CD4-positive, alpha-beta T cell (primary cell): ENCODE measurements around the gene MYBPH. TPM values are rescaled to one million over a fixed set of nuclear protein-coding genes. Genes with fewer than 3 reads are reported as not detected.

Experiments
- ATAC-seq: fragments of 200-7000 bp; cut with Tn5 transposase; one replicate; pipeline ENCODE4 v1.10.0; 2022; ENCODE audit warnings: mild to moderate bottlenecking; ENCODE audit not compliant: poor library complexity
- CTCF ChIA-PET: fragments of 350-600 bp; sonication (Branson Sonifier 250); formaldehyde crosslinking; loops from one replicate; lab custom pipeline; 2021; ENCODE audit warnings: antibody characterized with exemption, inconsistent platforms; lab: Charles Lee
- POLR2A ChIA-PET: fragments of 350-600 bp; sonication (Branson Sonifier 250); formaldehyde crosslinking; loops from one replicate; lab custom pipeline; 2021; ENCODE audit warnings: antibody characterized with exemption, inconsistent platforms; lab: Charles Lee
- DNase-seq, 14 experiments: peaks; one replicate each; pipeline ENCODE4 v3.0.0-alpha.2; 2013 to 2020; ENCODE audit warnings: mixed read lengths in 2 of 14
- H3K27ac ChIP-seq, 2 donors: one replicate each; pipeline versions ENCODE4 v1.5.1 to v1.7.0; 2013; ENCODE audit warnings: low read length in 2 of 2, low read depth in 1 of 2, mild to moderate bottlenecking in 1 of 2
- H3K27me3 ChIP-seq, 2 experiments: 1 replicate in 1 of 2; 2 replicates in 1 of 2; pipeline versions ENCODE4 v1.6.1 to v1.7.0; 2013; ENCODE audit warnings: low read length in 2 of 2, control low read depth in 1 of 2, mild to moderate bottlenecking in 1 of 2, moderate library complexity in 1 of 2; ENCODE audit not compliant: insufficient read depth in 2 of 2, control insufficient read depth in 1 of 2
- H3K36me3 ChIP-seq: one replicate; pipeline ENCODE4 v1.6.1; 2013; ENCODE audit warnings: low read length, control low read depth; ENCODE audit not compliant: insufficient read depth
- H3K4me1 ChIP-seq: one replicate; pipeline ENCODE4 v1.6.1; 2013; ENCODE audit warnings: low read length, control low read depth; ENCODE audit not compliant: insufficient read depth
- H3K4me3 ChIP-seq: one replicate; pipeline ENCODE4 v1.5.1; 2013; ENCODE audit warnings: mild to moderate bottlenecking, low read length, moderate library complexity
- H3K9me3 ChIP-seq, 2 experiments: 1 replicate in 1 of 2; 2 replicates in 1 of 2; pipeline versions ENCODE4 v1.6.1 to v1.7.0; 2013; ENCODE audit warnings: low read length in 2 of 2, mild to moderate bottlenecking in 2 of 2, control low read depth in 1 of 2, moderate library complexity in 1 of 2; ENCODE audit not compliant: control insufficient read depth in 1 of 2, insufficient read depth in 1 of 2
- H3K27ac Mint-ChIP-seq: one replicate; pipeline ENCODE4 v1.8.0; 2020; ENCODE audit warnings: mixed read lengths
- H3K27me3 Mint-ChIP-seq: one replicate; pipeline ENCODE4 v1.8.0; 2021; ENCODE audit warnings: mixed read lengths
- H3K36me3 Mint-ChIP-seq: one replicate; pipeline ENCODE4 v1.8.0; 2021; ENCODE audit warnings: low read depth, mixed read lengths
- H3K4me1 Mint-ChIP-seq: one replicate; pipeline ENCODE4 v1.8.0; 2021; ENCODE audit warnings: low read depth, mixed read lengths
- H3K4me3 Mint-ChIP-seq: one replicate; pipeline ENCODE4 v1.8.0; 2020; ENCODE audit warnings: mild to moderate bottlenecking, mixed read lengths
- H3K9me3 Mint-ChIP-seq: one replicate; pipeline ENCODE4 v1.8.0; 2020; ENCODE audit warnings: mixed read lengths
- CTCF ChIP-seq: fragments of 200-600 bp; IDR thresholded peaks from one replicate; pipeline ENCODE4 v1.8.0; 2022; ENCODE audit warnings: antibody characterized with exemption, mild to moderate bottlenecking
- intact Hi-C, 2 experiments: fragments of 100-400 bp; cut with DNase I in 1 of 2; cut with micrococcal nuclease in 1 of 2; formaldehyde crosslinking; loops; one replicate each; pipeline versions ENCODE4 v1.15.1 to v1.9.0; 2023 to 2025; cut with DNase I, micrococcal nuclease
- total RNA-seq, 174 experiments: library from RNA in 2 of 174; stranded (reverse) in 2 of 174; gene quantifications; one replicate each; pipeline ENCODE4 v1.2.3 and lab custom pipeline; 2021 to 2026

The MYBPH gene
- total RNA-seq, 2 experiments from 2014 or later: not detected

GRCh38 chr1:203185585-203185984 is 10.0 kb upstream of the MYBPH start:
- TF ChIP-seq CTCF: no peak
- ChIA-PET CTCF (no interaction called here), POLR2A (no interaction called here)
- Mint-ChIP-seq H3K9me3 (no peaks in the 10 kb centered on the region), H3K4me1 (no peaks in the 10 kb centered on the region), H3K27ac (no peak overlapping the region), H3K27me3 (no peaks in the 10 kb centered on the region), H3K4me3 (no peak overlapping the region), H3K36me3 (no peaks in the 10 kb centered on the region)
- H3K27me3 ChIP-seq: no peaks in the 10 kb centered on the region
- H3K27ac ChIP-seq: no peak overlapping the region
- H3K9me3 ChIP-seq: no peaks in the 10 kb centered on the region
- H3K4me3 ChIP-seq: no peak overlapping the region
- intact Hi-C loops: no loop called here
- DNase-seq (no peak), ATAC-seq (no peak)
- no peaks in the 10 kb centered on the region for H3K36me3 ChIP-seq
- H3K4me1 ChIP-seq: no peaks in the 10 kb centered on the region

- Histone ChIP-seq H3K27me3 (no peaks in the 10 kb centered on the region), H3K4me3 (no peak overlapping the region), H3K4me1 (no peaks in the 10 kb centered on the region), H3K36me3 (no peaks in the 10 kb centered on the region), H3K27ac (no peak overlapping the region), H3K9me3 (no peaks in the 10 kb centered on the region)
- Mint-ChIP-seq H3K9me3 (no peaks in the 10 kb centered on the region), H3K4me3 (no peak overlapping the region), H3K36me3 (no peaks in the 10 kb centered on the region), H3K27ac (no peak overlapping the region), H3K27me3 (no peaks in the 10 kb centered on the region), H3K4me1 (no peaks in the 10 kb centered on the region)
- CTCF ChIA-PET: no interaction called here
- POLR2A ChIA-PET: no interaction called here
- DNase-seq (no peak), ATAC-seq (no peak)
- no peak for TF ChIP-seq CTCF
- intact Hi-C loops: no loop called here
Observed at GRCh38 chr1:203185061-203185461, 9.4 kb upstream of the MYBPH start.

GRCh38 chr1:203184467-203184866 is 8.8 kb upstream of the MYBPH start:
- Histone ChIP-seq H3K9me3 (no peaks in the 10 kb centered on the region), H3K27ac (no peak overlapping the region), H3K27me3 (no peaks in the 10 kb centered on the region), H3K4me3 (no peak overlapping the region), H3K4me1 (no peaks in the 10 kb centered on the region), H3K36me3 (no peaks in the 10 kb centered on the region)
- ChIA-PET CTCF (no interaction called here), POLR2A (no interaction called here)
- no peak overlapping the region for H3K4me3 Mint-ChIP-seq
- H3K4me1 Mint-ChIP-seq: no peaks in the 10 kb centered on the region
- intact Hi-C loops: no loop called here
- DNase-seq: no peak
- no peaks in the 10 kb centered on the region for H3K36me3 Mint-ChIP-seq
- no peak for TF ChIP-seq CTCF
- no peaks in the 10 kb centered on the region for H3K27me3 Mint-ChIP-seq
- no peaks in the 10 kb centered on the region for H3K9me3 Mint-ChIP-seq
- ATAC-seq: no peak
- no peak overlapping the region for H3K27ac Mint-ChIP-seq
